Measurements from ENCODE around the gene ZCCHC14.

GRCh38 chr16:87435372-87436224 is 57.2 kb downstream of the ZCCHC14 start:
- TF ChIP-seq CTCF (IDR thresholded peaks at IDR 0.05; ENCODE audit: insufficient read depth, low read length, poor library complexity, severe bottlenecking) (no peak), EZH2phosphoT487 (conservative IDR thresholded peaks at IDR 0.05; ENCODE audit: low read length) (no peak)
